ENCODE data around the gene RUSF1. TPM values are rescaled to one million over a fixed set of nuclear protein-coding genes. Genes with fewer than 3 reads are reported as not detected.
"Not testable (repeated sequence)": the region's sequence is repeated elsewhere in the genome, so short reads cannot be mapped to it uniquely, and the experiment has no call there.

Gene RUSF1
- total RNA-seq, 2 experiments from 2014 or later, result 36.8 to 37.9 TPM

DNA sequence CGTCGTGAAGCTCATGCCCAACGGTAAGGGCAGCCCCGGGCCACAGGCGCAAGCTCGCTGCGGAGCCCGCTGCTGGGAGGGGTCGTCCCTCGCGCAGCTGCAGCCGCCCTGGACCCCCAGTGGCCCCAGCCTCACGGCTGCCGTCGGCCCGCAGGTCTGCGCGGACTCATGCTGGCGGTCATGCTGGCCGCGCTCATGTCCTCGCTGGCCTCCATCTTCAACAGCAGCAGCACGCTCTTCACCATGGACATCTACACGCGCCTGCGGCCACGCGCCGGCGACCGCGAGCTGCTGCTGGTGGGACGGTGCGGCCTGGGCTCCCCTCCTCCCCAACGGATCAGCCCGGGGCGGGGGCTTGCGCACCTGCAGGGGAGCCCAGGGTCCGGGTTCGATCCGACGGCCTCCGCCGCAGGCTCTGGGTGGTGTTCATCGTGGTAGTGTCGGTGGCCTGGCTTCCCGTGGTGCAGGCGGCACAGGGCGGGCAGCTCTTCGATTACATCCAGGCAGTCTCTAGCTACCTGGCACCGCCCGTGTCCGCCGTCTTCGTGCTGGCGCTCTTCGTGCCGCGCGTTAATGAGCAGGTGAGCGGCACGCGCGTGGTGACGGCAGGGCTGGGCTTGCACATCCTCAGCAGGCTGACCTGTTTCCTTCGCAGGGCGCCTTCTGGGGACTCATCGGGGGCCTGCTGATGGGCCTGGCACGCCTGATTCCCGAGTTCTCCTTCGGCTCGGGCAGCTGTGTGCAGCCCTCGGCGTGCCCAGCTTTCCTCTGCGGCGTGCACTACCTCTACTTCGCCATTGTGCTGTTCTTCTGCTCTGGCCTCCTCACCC is 19.5 kb downstream of the RUSF1 start:
- Mint-ChIP-seq H3K4me3 (no peak overlapping the region), H3K36me3 (ENCODE audit: low read depth) (peaks cover 11% of the 10 kb centered on the region), H3K4me1 (peaks cover 12% of the 10 kb centered on the region), H3K27ac (no peak overlapping the region), H3K9me3 (no peaks in the 10 kb centered on the region), H3K27me3 (peaks cover 7% of the 10 kb centered on the region)
- POLR2A ChIA-PET, result interaction anchor here (0.9 to 4.2 kb wide), 5 partner anchors 9 to 29 kb away, joined by 3 to 19 read pairs (median 10); partner anchors contain the start of gene RUSF1
- no peak for DNase-seq
- CTCF ChIA-PET, result interaction anchor here (1.8 kb wide), 1 partner anchor 28 kb away, joined by 10 read pairs; no protein-coding TSS in a partner anchor

DNA sequence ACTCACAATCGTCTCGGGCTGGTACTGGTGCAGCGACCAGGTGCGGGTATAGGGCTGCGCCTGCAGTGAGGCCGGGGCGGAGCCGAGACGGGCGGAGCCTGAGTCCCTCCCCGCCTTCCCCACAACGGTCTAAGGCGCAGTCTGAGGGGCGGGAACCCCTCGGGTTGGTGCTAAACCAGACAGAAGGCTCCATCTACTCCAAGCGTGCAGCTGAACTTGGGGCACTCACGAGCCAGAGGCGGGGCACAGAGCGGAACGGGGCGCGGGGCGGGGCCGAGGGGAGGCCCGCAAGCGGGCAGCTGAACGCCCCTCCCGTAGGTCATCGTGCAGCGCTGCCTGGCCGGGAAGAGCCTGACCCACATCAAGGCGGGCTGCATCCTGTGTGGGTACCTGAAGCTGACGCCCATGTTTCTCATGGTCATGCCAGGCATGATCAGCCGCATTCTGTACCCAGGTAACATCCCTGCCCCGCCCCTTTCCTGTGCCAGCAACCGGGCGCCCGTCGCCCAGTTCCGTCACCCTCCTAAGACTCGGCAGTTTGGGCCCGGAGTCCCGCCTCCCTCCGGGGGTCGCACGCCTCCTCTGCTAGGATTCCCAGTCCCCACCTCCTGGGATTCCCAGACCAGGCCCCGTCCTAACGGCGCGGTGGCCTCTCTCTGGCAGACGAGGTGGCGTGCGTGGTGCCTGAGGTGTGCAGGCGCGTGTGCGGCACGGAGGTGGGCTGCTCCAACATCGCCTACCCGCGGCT is 20.3 kb downstream of the RUSF1 start:
- Mint-ChIP-seq H3K4me3 (peak overlapping the region; percentile 80), H3K27ac (no peak overlapping the region), H3K36me3 (ENCODE audit: low read depth) (peaks cover 5% of the 10 kb centered on the region), H3K27me3 (peaks cover 7% of the 10 kb centered on the region), H3K4me1 (peaks cover 12% of the 10 kb centered on the region), H3K9me3 (no peaks in the 10 kb centered on the region)
- POLR2A ChIA-PET, result interaction anchor here (0.9 to 4.2 kb wide), 7 partner anchors 11 to 30 kb away, joined by 3 to 19 read pairs (median 4); partner anchors contain the start of genes ARMC5 and RUSF1
- peak; percentile 66 for DNase-seq
- CTCF ChIA-PET, result interaction anchor here (1.2 to 1.8 kb wide), 2 partner anchors 27 to 381 kb away, joined by 3 to 10 read pairs; no protein-coding TSS in a partner anchor

DNA sequence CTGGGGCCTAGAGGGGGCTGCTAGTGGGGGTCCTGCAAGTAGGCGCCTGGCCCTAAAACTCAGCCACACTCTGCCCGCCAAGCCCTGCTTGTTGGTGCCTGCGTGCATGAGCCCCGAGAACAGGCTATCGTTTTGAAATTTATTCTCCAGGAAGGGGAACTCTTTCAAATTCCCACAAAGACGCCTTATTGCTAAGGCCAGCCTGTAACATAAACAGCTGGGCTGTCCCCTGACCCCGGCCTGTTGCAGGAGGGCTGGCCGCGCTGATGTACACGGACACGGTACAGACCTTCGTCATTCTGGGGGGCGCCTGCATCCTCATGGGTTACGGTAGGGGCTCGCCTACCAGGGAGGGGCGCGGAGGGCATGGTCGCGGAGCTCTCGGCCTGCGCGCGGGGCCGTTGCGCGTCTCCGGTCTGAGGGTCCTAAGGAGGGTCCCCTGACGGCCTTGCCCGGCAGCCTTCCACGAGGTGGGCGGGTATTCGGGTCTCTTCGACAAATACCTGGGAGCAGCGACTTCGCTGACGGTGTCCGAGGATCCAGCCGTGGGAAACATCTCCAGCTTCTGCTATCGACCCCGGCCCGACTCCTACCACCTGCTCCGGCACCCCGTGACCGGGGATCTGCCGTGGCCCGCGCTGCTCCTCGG is 21.0 kb downstream of the RUSF1 start:
- Mint-ChIP-seq H3K27me3 (peaks cover 12% of the 10 kb centered on the region), H3K4me3 (peak overlapping the region; percentile 80), H3K9me3 (no peaks in the 10 kb centered on the region), H3K27ac (no peak overlapping the region), H3K36me3 (ENCODE audit: low read depth) (peaks cover 5% of the 10 kb centered on the region), H3K4me1 (peaks cover 12% of the 10 kb centered on the region)
- POLR2A ChIA-PET, result interaction anchor here (0.9 to 4.2 kb wide), 6 partner anchors 11 to 29 kb away, joined by 3 to 19 read pairs (median 4); partner anchors contain the start of genes ARMC5 and RUSF1
- no peak for DNase-seq
- CTCF ChIA-PET, result interaction anchor here (1.2 to 1.8 kb wide), 2 partner anchors 27 to 381 kb away, joined by 3 to 10 read pairs; no protein-coding TSS in a partner anchor

- ChIA-PET POLR2A (interaction anchor here (1.3 to 4.2 kb wide), 2 partner anchors 10 to 26 kb away, joined by 4 to 19 read pairs; partner anchors contain the start of gene ARMC5), CTCF (no interaction called here)
- DNase-seq, result no peak
- peaks cover 5% of the 10 kb centered on the region for H3K36me3 Mint-ChIP-seq (ENCODE audit: low read depth)
- H3K27me3 Mint-ChIP-seq, result peaks cover 14% of the 10 kb centered on the region
- H3K4me1 Mint-ChIP-seq, result peaks cover 12% of the 10 kb centered on the region
- no peaks in the 10 kb centered on the region for H3K9me3 Mint-ChIP-seq
- H3K4me3 Mint-ChIP-seq, result no peak overlapping the region
- H3K27ac Mint-ChIP-seq, result no peak overlapping the region
These were observed 22.1 kb downstream of the RUSF1 start for GRCh38 chr16:31486045-31486444.

DNA sequence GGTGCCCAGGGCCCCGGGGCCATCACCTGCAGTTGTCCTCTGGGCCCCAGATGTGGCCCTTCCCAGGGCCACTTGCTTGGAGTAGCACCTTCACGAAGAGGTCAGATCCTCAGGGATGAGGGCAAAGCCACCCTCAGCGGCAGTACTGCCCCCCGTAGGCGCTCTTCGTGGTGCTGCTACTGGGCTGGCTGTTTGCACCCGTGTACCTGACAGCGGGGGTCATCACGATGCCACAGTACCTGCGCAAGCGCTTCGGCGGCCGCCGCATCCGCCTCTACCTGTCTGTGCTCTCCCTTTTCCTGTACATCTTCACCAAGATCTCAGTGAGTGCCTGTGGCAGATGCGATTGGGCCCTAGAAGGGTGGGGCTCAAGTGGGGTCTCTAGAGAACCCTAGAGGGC is 22.6 kb downstream of the RUSF1 start:
- DNase-seq, result no peak
- peaks cover under 1% of the 10 kb centered on the region for H3K36me3 Mint-ChIP-seq (ENCODE audit: low read depth)
- ChIA-PET POLR2A (interaction anchor here (1.3 to 4.2 kb wide), 2 partner anchors 9 to 26 kb away, joined by 4 to 19 read pairs; partner anchors contain the start of gene ARMC5), CTCF (no interaction called here)
- H3K27ac Mint-ChIP-seq, result no peak overlapping the region
- H3K9me3 Mint-ChIP-seq, result no peaks in the 10 kb centered on the region
- H3K4me3 Mint-ChIP-seq, result no peak overlapping the region
- peaks cover 12% of the 10 kb centered on the region for H3K4me1 Mint-ChIP-seq
- H3K27me3 Mint-ChIP-seq, result peaks cover 19% of the 10 kb centered on the region

- Mint-ChIP-seq H3K36me3 (ENCODE audit: low read depth) (no peaks in the 10 kb centered on the region), H3K9me3 (no peaks in the 10 kb centered on the region), H3K4me1 (peaks cover 12% of the 10 kb centered on the region), H3K4me3 (no peak overlapping the region), H3K27ac (no peak overlapping the region), H3K27me3 (peaks cover 20% of the 10 kb centered on the region)
- CTCF ChIA-PET, result interaction anchor here (0.7 kb wide), 1 partner anchor 24 kb away, joined by 3 read pairs; no protein-coding TSS in a partner anchor
- POLR2A ChIA-PET, result interaction anchor here (4.2 kb wide), 1 partner anchor 8 kb away, joined by 19 read pairs; no protein-coding TSS in a partner anchor
- no peak for DNase-seq
These were observed 23.6 kb downstream of the RUSF1 start for GRCh38 chr16:31484491-31485171.

DNA sequence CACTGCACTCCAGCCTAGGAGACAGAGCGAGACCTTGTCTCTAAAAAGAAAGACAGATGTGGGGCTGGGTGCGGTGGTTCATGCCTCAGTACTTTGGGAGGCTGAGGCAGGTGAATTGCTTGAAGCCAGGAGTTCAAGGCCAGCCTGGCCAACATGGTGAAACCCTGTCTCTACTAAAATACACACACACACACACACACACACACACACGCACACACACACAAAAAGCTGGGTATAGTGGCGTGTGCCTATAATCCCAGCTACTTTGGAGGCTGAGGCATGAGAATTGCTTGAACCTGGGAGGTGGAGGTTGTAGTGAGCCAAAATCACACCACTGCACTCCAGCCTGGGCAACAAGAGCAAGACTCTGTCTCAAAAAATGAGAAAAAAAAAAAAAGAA is 24.1 kb downstream of the RUSF1 start:
- H3K4me3 Mint-ChIP-seq; H3K9me3 Mint-ChIP-seq; DNase-seq; H3K36me3 Mint-ChIP-seq (ENCODE audit: low read depth); POLR2A ChIA-PET; H3K27ac Mint-ChIP-seq: not testable (repeated sequence)
- CTCF ChIA-PET, result interaction anchor here (0.7 kb wide), 1 partner anchor 23 kb away, joined by 3 read pairs; no protein-coding TSS in a partner anchor
- H3K27me3 Mint-ChIP-seq, result peaks cover 20% of the 10 kb centered on the region
- H3K4me1 Mint-ChIP-seq, result peaks cover 12% of the 10 kb centered on the region

DNA sequence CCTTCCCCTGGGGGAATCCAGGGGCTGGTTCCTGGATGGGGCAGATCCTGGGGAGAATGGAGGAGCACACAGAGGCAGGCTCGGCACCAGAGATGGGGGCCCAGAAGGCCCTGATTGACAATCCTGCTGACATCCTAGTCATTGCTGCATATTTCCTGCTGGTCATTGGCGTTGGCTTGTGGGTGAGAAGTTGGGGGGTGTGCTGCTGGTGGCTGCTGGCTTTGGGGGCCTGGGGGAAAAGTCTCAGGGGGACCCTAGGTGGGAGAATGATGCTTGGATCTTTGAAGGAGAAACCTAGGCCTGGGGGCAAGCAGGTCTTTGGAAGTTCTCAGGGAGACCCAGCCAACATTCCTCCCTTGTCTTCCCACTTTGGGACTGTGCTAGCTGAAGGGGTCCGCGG is 25.1 kb downstream of the RUSF1 start, which contains the start of gene SLC5A2:
TSS of gene SLC5A2 (plus strand) at position 43 of the 400 bp plus-strand sequence. CDS start at position 57, 14 bp downstream.
- peaks cover 13% of the 10 kb centered on the region for H3K4me1 Mint-ChIP-seq
- no peak within 1 kb of the TSS for H3K4me3 Mint-ChIP-seq
- no peak within 1 kb of the TSS for H3K27ac Mint-ChIP-seq
- H3K27me3 Mint-ChIP-seq, result peaks cover 21% of the 10 kb centered on the region
- DNase-seq, result no peak
- POLR2A ChIA-PET, result no interaction called here
- no peaks in the 10 kb centered on the region for H3K36me3 Mint-ChIP-seq (ENCODE audit: low read depth)
- CTCF ChIA-PET, result no interaction called here
- no peaks in the 10 kb centered on the region for H3K9me3 Mint-ChIP-seq

- Mint-ChIP-seq H3K4me3 (no peak overlapping the region), H3K27me3 (peaks cover 28% of the 10 kb centered on the region), H3K4me1 (peaks cover 18% of the 10 kb centered on the region), H3K36me3 (ENCODE audit: low read depth) (no peaks in the 10 kb centered on the region), H3K27ac (no peak overlapping the region), H3K9me3 (no peaks in the 10 kb centered on the region)
- ChIA-PET CTCF (interaction anchor here (1.5 kb wide), 1 partner anchor 20 kb away, joined by 5 read pairs; no protein-coding TSS in a partner anchor), POLR2A (no interaction called here)
- DNase-seq, result no peak
These were observed 27.2 kb downstream of the RUSF1 start for GRCh38 chr16:31480851-31481536.

DNA sequence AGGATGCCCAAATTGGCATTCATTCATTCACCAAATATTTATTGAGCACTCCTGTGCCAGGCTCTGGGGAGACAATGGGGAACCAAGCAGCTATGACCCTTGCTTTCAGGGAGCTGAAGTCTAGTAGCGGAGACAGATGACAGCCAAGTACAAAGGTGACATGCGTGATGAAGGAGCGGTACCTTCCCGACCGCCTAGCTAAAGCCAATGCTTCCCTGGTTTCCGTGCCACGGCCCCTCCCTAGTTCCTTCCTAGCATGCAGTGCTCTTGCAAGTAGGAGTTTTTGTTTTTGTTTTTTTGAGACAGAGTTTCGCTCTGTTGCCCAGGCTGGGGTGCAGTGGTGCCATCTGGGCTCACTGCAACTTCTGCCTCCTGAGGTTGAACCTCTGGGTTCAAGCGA is 28.4 kb downstream of the RUSF1 start:
- Mint-ChIP-seq H3K27ac (no peak overlapping the region), H3K4me3 (no peak overlapping the region), H3K27me3 (peaks cover 28% of the 10 kb centered on the region), H3K36me3 (ENCODE audit: low read depth) (no peaks in the 10 kb centered on the region), H3K9me3 (no peaks in the 10 kb centered on the region), H3K4me1 (peaks cover 18% of the 10 kb centered on the region)
- ChIA-PET CTCF (no interaction called here), POLR2A (interaction anchor here (0.9 to 1.4 kb wide), 2 partner anchors 10 to 19 kb away, joined by 3 to 6 read pairs; no protein-coding TSS in a partner anchor)
- no peak for DNase-seq

- Mint-ChIP-seq H3K27me3 (peaks cover 35% of the 10 kb centered on the region), H3K9me3 (no peaks in the 10 kb centered on the region), H3K4me3 (no peak overlapping the region), H3K27ac (no peak overlapping the region), H3K36me3 (ENCODE audit: low read depth) (no peaks in the 10 kb centered on the region), H3K4me1 (peaks cover 18% of the 10 kb centered on the region)
- POLR2A ChIA-PET, result interaction anchor here (1.4 to 5.2 kb wide), 2 partner anchors 19 kb away, joined by 6 to 44 read pairs; partner anchors contain the start of gene ARMC5
- CTCF ChIA-PET, result interaction anchor here (1.4 kb wide), 1 partner anchor 18 kb away, joined by 5 read pairs; no protein-coding TSS in a partner anchor
- no peak for DNase-seq
These were observed 29.2 kb downstream of the RUSF1 start for GRCh38 chr16:31478956-31479355.

Data from activated CD4-positive, alpha-beta memory T cell treated with anti-CD3 and anti-CD28 coated beads, Interleukin-2, amount 10 ng/mL, durations not matched to agents 7 days and 5 days (primary cell).